Keratinocyte (primary cell): ENCODE data around the gene MTHFR. TPM values are rescaled to one million over a fixed set of nuclear protein-coding genes. Genes with fewer than 3 reads are reported as not detected.

Experiments used
- DNase-seq: peaks from one replicate; pipeline ENCODE4 v3.0.0-alpha.2; 2011; ENCODE audit warnings: low read depth, missing footprints, low spot score
- FAIRE-seq: peaks from 2 replicates; lab custom pipeline; 2011; peaks lifted over from hg19 to GRCh38; lab: Jason Lieb, UNC
- H2AFZ ChIP-seq: 2 replicates; pipeline ENCODE4 v1.6.0; 2012; ENCODE audit warnings: low read length, control low read depth, inconsistent platforms; ENCODE audit not compliant: control insufficient read depth
- H3K27ac ChIP-seq: 2 replicates; pipeline ENCODE4 v1.5.1; 2011; ENCODE audit warnings: low read length; ENCODE audit not compliant: control insufficient read depth, insufficient read depth
- H3K27me3 ChIP-seq: 3 replicates; pipeline ENCODE4 v1.6.0; 2011; ENCODE audit warnings: low read length; ENCODE audit not compliant: control insufficient read depth, insufficient read depth; ENCODE audit errors: extremely low read depth
- H3K36me3 ChIP-seq, 2 experiments: 2 replicates in 1 of 2; 3 replicates in 1 of 2; pipeline ENCODE4 v1.5.1; 2011; ENCODE audit warnings: low read length in 2 of 2, mild to moderate bottlenecking in 1 of 2; ENCODE audit not compliant: control insufficient read depth in 2 of 2, insufficient read depth in 2 of 2; ENCODE audit errors: extremely low read depth in 1 of 2
- H3K4me1 ChIP-seq: 3 replicates; pipeline ENCODE4 v1.5.1; 2011; ENCODE audit warnings: low read length; ENCODE audit not compliant: control insufficient read depth, insufficient read depth; ENCODE audit errors: extremely low read depth
- H3K4me2 ChIP-seq: 3 replicates; pipeline ENCODE4 v1.6.0; 2011; ENCODE audit warnings: low read depth, low read length; ENCODE audit not compliant: control insufficient read depth, insufficient read depth; ENCODE audit errors: extremely low read depth
- H3K4me3 ChIP-seq, 3 experiments: fragments of 200-600 bp in 1 of 3; sonication (generic) in 1 of 3; 2 replicates in 2 of 3; 3 replicates in 1 of 3; pipeline ENCODE4 v1.5.1; 2011 to 2016; ENCODE audit warnings: low read length in 3 of 3, mild to moderate bottlenecking in 3 of 3, control low read depth in 2 of 3, inconsistent platforms in 1 of 3, low read depth in 1 of 3, mixed read lengths in 1 of 3, mixed run types in 1 of 3, moderate library complexity in 1 of 3; ENCODE audit not compliant: control insufficient read depth in 2 of 3, insufficient read depth in 2 of 3; ENCODE audit errors: extremely low read depth in 1 of 3
- H3K79me2 ChIP-seq: 2 replicates; pipeline ENCODE4 v1.6.0; 2012; ENCODE audit warnings: low read length; ENCODE audit not compliant: control insufficient read depth, insufficient read depth
- H3K9ac ChIP-seq: 3 replicates; pipeline ENCODE4 v1.6.0; 2011; ENCODE audit warnings: low read length; ENCODE audit not compliant: control insufficient read depth, insufficient read depth; ENCODE audit errors: extremely low read depth
- H3K9me1 ChIP-seq: 3 replicates; pipeline ENCODE4 v1.6.0; 2011; ENCODE audit warnings: low read length; ENCODE audit not compliant: control insufficient read depth, insufficient read depth; ENCODE audit errors: extremely low read depth
- H3K9me3 ChIP-seq: 2 replicates; pipeline ENCODE4 v1.5.1; 2012; ENCODE audit warnings: low read depth, low read length; ENCODE audit not compliant: control insufficient read depth
- H4K20me1 ChIP-seq: 3 replicates; pipeline ENCODE4 v1.6.0; 2011; ENCODE audit warnings: low read length; ENCODE audit not compliant: control insufficient read depth, insufficient read depth; ENCODE audit errors: extremely low read depth
- CTCF ChIP-seq, 3 experiments: IDR thresholded peaks in 1 of 3; conservative IDR thresholded peaks in 1 of 3; optimal IDR thresholded peaks in 1 of 3; 2 replicates in 2 of 3; 3 replicates in 1 of 3; pipeline versions ENCODE3 to v1.5.1; 2011; ENCODE audit warnings: low read length in 3 of 3, mild to moderate bottlenecking in 3 of 3, moderate library complexity in 2 of 3, control low read depth in 1 of 3, inconsistent platforms in 1 of 3; ENCODE audit not compliant: insufficient read depth in 2 of 3; ENCODE audit errors: extremely low read depth in 1 of 3
- EZH2 ChIP-seq: IDR thresholded peaks from one replicate; pipeline ENCODE4 v1.6.1; 2012; ENCODE audit warnings: inconsistent platforms, mild to moderate bottlenecking, low read length, moderate library complexity
- dilution Hi-C: fragments of 300-500 bp; cut with MboI; formaldehyde crosslinking; loops from one replicate; pipeline ENCODE4 v1.7.0; 2020; ENCODE audit warnings: low sequenced_read_pairs; ENCODE audit not compliant: extremely low pct_ligation_motif_present
- polyA plus RNA-seq, 5 experiments: library from polyadenylated mRNA; depleted of rRNA in 3 of 5; stranded (reverse) in 3 of 5; stranded (forward) in 1 of 5; unstranded in 1 of 5; fragments of >200 nt; gene quantifications; 1 replicate in 1 of 5; 2 replicates in 3 of 5; 3 replicates in 1 of 5; pipeline versions ENCODE4 v1.2.1 to v1.2.3, GENCODE V29; 2011 to 2012; ENCODE audit warnings: missing spikeins in 2 of 5, low read depth in 1 of 5, low replicate concordance in 1 of 5

The MTHFR gene
- polyA plus RNA-seq, 1 donor (not counting 4 experiments of a cell fraction or from before 2014, with no cell fraction given), result 5.2 TPM

- H3K9me3 ChIP-seq, result no peaks in the 10 kb centered on the region
- FAIRE-seq (no peak), DNase-seq (no peak)
- H3K79me2 ChIP-seq, result no peaks in the 10 kb centered on the region
- no peak for TF ChIP-seq EZH2
- no peak for TF ChIP-seq CTCF (optimal IDR thresholded peaks at IDR 0.05 in 1 of 3, IDR thresholded peaks at IDR 0.05 in 1 of 3, conservative IDR thresholded peaks at IDR 0.05 in 1 of 3; ENCODE audit: extremely low read depth in 1 of 3, insufficient read depth in 2 of 3, low read length in 3 of 3)
- H3K9ac ChIP-seq, result no peak overlapping the region
- H3K4me3 ChIP-seq, result no peak overlapping the region
- dilution Hi-C loops, result no loop called here
- H3K4me1 ChIP-seq, result peaks cover 26% of the 10 kb centered on the region
- H3K27ac ChIP-seq, result no peak overlapping the region
- no peaks in the 10 kb centered on the region for H4K20me1 ChIP-seq
- H2AFZ ChIP-seq, result no peak overlapping the region
- no peaks in the 10 kb centered on the region for H3K27me3 ChIP-seq
- H3K9me1 ChIP-seq, result no peaks in the 10 kb centered on the region
- H3K36me3 ChIP-seq, result no peaks in the 10 kb centered on the region
- H3K4me2 ChIP-seq, result no peak overlapping the region
Observed at GRCh38 chr1:11786168-11786567, 19.6 kb downstream of the MTHFR start.

DNA sequence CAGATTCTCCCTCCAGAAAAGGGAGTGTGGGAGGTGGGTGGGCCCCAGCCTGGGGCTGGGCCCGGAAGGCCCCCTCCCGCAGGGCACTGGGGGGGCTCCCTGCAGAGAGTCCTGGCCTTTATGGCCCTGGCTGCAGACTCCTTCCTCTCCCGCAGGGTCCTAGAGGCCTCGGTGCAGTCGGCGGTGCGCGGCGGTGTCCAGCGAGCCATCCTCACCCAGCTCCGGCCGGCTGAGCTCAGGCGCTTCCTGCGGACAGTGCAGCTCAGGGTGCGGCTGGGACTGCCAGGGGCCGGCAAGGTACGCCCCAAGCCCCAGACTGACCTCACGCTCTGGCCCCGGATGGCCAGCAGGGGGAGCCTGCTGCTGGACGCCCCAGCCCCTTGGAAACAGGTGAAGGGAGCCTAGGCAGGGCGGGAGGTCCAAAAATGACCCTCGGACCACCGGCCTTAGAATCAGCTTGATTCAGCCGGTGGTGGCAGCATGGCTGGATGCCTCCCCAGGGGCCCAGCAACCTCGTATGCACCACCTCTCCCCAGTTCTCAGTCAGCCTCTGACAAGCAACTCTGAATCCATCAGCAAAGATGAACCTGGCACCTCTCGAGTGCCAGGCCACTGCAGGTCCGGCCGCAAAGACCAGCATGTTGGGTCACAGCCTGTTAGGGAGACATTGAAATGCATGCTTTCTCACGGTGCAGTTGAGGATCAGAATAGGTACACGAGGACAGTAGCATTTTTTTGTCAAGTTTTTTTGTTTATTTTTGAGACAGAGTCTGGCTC, 20.6 kb downstream of the MTHFR start:
- Histone ChIP-seq H3K4me2 (no peak overlapping the region), H3K27ac (no peak overlapping the region), H4K20me1 (no peaks in the 10 kb centered on the region), H3K27me3 (no peaks in the 10 kb centered on the region), H3K9me3 (no peaks in the 10 kb centered on the region), H3K9ac (no peak overlapping the region), H3K9me1 (no peaks in the 10 kb centered on the region), H3K79me2 (no peaks in the 10 kb centered on the region), H3K4me1 (peaks cover 21% of the 10 kb centered on the region), H3K36me3 (no peaks in the 10 kb centered on the region), H2AFZ (no peak overlapping the region), H3K4me3 (no peak overlapping the region)
- no peak for FAIRE-seq
- DNase-seq, result no peak
- TF ChIP-seq EZH2, result no peak
- peak; percentile 57 to 92 (median 79) for TF ChIP-seq CTCF (optimal IDR thresholded peaks at IDR 0.05 in 1 of 3, IDR thresholded peaks at IDR 0.05 in 1 of 3, conservative IDR thresholded peaks at IDR 0.05 in 1 of 3; ENCODE audit: extremely low read depth in 1 of 3, insufficient read depth in 2 of 3, low read length in 3 of 3)
- dilution Hi-C loops, result no loop called here
